H1 (cell line): Measurements from ENCODE around the gene FRY. TPM values are rescaled to one million over a fixed set of nuclear protein-coding genes. Genes with fewer than 3 reads are reported as not detected.

ENCODE experiments used
- CHD2 ChIP-seq: IDR thresholded peaks from 2 replicates; pipeline ENCODE4 v1.6.1; 2012; ENCODE audit warnings: low read length, improper control_type of control experiment
- EP300 ChIP-seq, 2 experiments: IDR thresholded peaks; 1 replicate in 1 of 2; 2 replicates in 1 of 2; pipeline ENCODE4 v1.6.1; 2011 to 2012; ENCODE audit warnings: low read depth in 2 of 2, low read length in 2 of 2, mild to moderate bottlenecking in 2 of 2, borderline replicate concordance in 1 of 2, inconsistent platforms in 1 of 2, moderate library complexity in 1 of 2
- POU5F1 ChIP-seq: IDR thresholded peaks from 2 replicates; pipeline ENCODE4 v1.6.1; 2011; ENCODE audit warnings: low read depth, mild to moderate bottlenecking, low read length, moderate library complexity
- polyA plus RNA-seq, 7 experiments: library from polyadenylated mRNA; depleted of rRNA in 3 of 7; stranded (reverse) in 5 of 7; unstranded in 2 of 7; fragments of >200 nt in 5 of 7; fragments of 200-250 nt in 2 of 7; gene quantifications; 1 replicate in 5 of 7; 2 replicates in 1 of 7; 4 replicates in 1 of 7; pipeline versions ENCODE4 v1.2.1 to v1.2.3, GENCODE V29; 2011 to 2013; ENCODE audit warnings: missing spikeins in 2 of 7, mixed read lengths in 2 of 7
- total RNA-seq: library from RNA; stranded (reverse); fragmentation: NEBNext Ultra II Directional; extraction: Animal tissue kit (Norgen Biotek cat#: 25700); gene quantifications from 2 replicates; pipeline ENCODE4 v1.2.1, GENCODE V29; 2021

The FRY gene
- total and polyA plus RNA-seq, 2 of the 8 experiments (the other 6 are each of a cell fraction or from before 2014, with no cell fraction given), result 4.3 to 9.2 TPM

DNA sequence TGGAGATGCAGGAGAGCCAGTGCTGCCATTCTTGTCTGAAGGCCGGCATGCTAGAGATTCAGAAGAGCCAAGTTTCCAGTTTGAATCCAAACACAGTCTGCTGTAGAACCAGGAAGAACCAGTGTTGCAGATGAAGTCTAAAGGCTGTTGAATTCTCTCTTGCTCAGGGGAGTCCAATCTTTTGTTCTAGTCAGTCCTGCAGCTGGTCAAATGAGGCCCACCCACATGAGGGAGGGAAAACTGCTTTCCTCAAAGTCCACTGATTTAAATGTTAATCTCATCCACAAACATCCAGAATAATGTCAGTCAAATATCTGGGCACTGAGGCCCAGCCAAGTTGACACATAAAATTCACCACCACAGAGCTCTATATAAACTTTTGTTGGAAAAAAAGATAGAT, 136.6 kb downstream of the FRY start (continued):
- TF ChIP-seq EP300 (IDR thresholded peaks at IDR 0.05; ENCODE audit: borderline replicate concordance in 1 of 2, low read depth in 2 of 2, low read length in 2 of 2) (no peak), POU5F1 (no peak), CHD2 (no peak)
